Smooth muscle cell (in vitro differentiated cells): ENCODE data around the gene GRAMD2A. TPM values are rescaled to one million over a fixed set of nuclear protein-coding genes. Genes with fewer than 3 reads are reported as not detected.

Source experiments
- DNase-seq: peaks from one replicate; lab custom pipeline; 2025; ENCODE audit not compliant: unreplicated experiment; lab: John Stamatoyannopoulos, UW
- H2AFZ ChIP-seq: fragments of 200-600 bp; sonication (generic); 2 replicates; pipeline ENCODE4 v1.6.0; 2016; ENCODE audit warnings: antibody characterized with exemption, low read depth, mild to moderate bottlenecking
- H3F3A ChIP-seq: fragments of 200-600 bp; sonication (generic); 2 replicates; pipeline ENCODE4 v1.6.0; 2017; ENCODE audit warnings: antibody characterized with exemption, low read depth
- H3K27ac ChIP-seq: fragments of 200-600 bp; sonication (generic); 2 replicates; pipeline ENCODE4 v1.5.1; 2016; ENCODE audit warnings: low read depth, mild to moderate bottlenecking
- H3K27me3 ChIP-seq: fragments of 200-600 bp; sonication (generic); 2 replicates; pipeline ENCODE4 v1.6.1; 2016; ENCODE audit warnings: low read depth, mild to moderate bottlenecking
- H3K36me3 ChIP-seq: fragments of 200-600 bp; sonication (generic); 2 replicates; pipeline ENCODE4 v1.5.1; 2016; ENCODE audit warnings: low read depth
- H3K4me1 ChIP-seq: fragments of 200-600 bp; sonication (generic); 2 replicates; pipeline ENCODE4 v1.5.1; 2016; ENCODE audit warnings: low read depth
- H3K4me2 ChIP-seq: fragments of 200-600 bp; sonication (generic); 2 replicates; pipeline ENCODE4 v1.6.0; 2016; ENCODE audit warnings: mild to moderate bottlenecking
- H3K4me3 ChIP-seq: fragments of 200-600 bp; sonication (generic); 2 replicates; pipeline ENCODE4 v1.5.1; 2016; ENCODE audit warnings: mild to moderate bottlenecking
- H3K79me2 ChIP-seq: fragments of 200-600 bp; sonication (generic); 2 replicates; pipeline ENCODE4 v1.6.0; 2016; ENCODE audit warnings: low read depth, mild to moderate bottlenecking
- H3K9ac ChIP-seq: fragments of 200-600 bp; sonication (generic); 2 replicates; pipeline ENCODE4 v1.6.0; 2016; ENCODE audit warnings: low read depth
- H3K9me3 ChIP-seq: fragments of 200-600 bp; sonication (generic); replicated peaks from 2 replicates; pipeline ENCODE4 v1.5.1; 2016; ENCODE audit warnings: low read depth
- H4K20me1 ChIP-seq: fragments of 200-600 bp; sonication (generic); 2 replicates; pipeline ENCODE4 v1.6.0; 2016; ENCODE audit warnings: low read depth
- WGBS: methylation state at CpG from one replicate; pipeline ENCODE4 v1.1.7; 2016; ENCODE audit warnings: low lambda C conversion rate; 5-methylcytosine and 5-hydroxymethylcytosine counted together
- polyA plus RNA-seq: library from polyadenylated mRNA; unstranded; fragments of >200 nt; fragmentation: Nextera tagmentation; extraction: Ambion mirVana; gene quantifications from 2 replicates; pipeline ENCODE4 v1.2.1, GENCODE V29; 2016
- total RNA-seq: library from RNA; depleted of rRNA; stranded (reverse); fragments of >200 nt; gene quantifications from 2 replicates; pipeline ENCODE4 v1.2.3, GENCODE V29; 2014
- TF ChIP-seq, protein P1 (sequence below): fragments of 200-600 bp; sonication (generic); IDR thresholded peaks from 2 replicates; pipeline ENCODE4 v1.5.1; 2017; ENCODE audit warnings: borderline replicate concordance, mild to moderate bottlenecking, antibody characterized with exemption; ENCODE audit not compliant: insufficient read depth, poor library complexity, severe bottlenecking

Gene GRAMD2A
- total and polyA plus RNA-seq, 2 experiments from 2014 or later: 0.54 to 2.1 TPM

DNA sequence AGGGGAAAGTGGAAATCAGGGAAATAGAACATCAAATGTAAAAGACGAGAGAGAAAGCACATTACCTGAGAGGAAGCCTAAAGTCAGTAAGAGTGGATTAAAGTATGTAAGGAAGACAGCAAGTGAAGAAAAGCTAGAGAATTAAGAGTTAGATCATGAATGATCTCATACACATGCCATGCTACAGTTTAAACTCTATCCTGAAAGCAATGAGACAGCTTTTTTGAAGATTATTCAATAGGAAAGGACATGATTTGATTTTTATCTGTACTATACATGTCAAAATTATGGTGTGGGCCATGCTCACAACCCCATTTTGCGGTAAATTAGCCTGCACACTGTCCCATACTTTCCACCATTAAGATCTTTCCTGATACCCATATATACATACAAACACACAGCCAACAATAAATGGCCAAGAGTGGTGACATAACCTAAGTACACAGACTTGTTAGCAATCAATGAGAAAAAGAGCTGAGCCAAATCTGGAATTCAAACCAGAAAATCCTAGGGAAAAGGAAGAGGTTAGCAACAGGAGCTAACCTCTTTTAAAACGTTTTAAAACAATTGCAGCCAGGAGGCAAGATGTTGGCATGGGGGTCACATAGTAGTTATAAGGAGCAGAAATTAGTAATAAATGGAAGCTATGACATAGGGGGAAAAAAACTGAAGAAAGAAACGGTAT is 84.1 kb downstream of the GRAMD2A start:
- Histone ChIP-seq H3K4me1 (peaks cover 10% of the 10 kb centered on the region), H3K27ac (no peak overlapping the region), H3K79me2 (peaks cover 80% of the 10 kb centered on the region), H3K36me3 (no peaks in the 10 kb centered on the region), H3K27me3 (no peaks in the 10 kb centered on the region), H3F3A (peaks cover 6% of the 10 kb centered on the region), H3K9me3 (no peaks in the 10 kb centered on the region), H3K4me3 (no peak overlapping the region), H3K4me2 (no peak overlapping the region), H4K20me1 (peaks cover 79% of the 10 kb centered on the region), H3K9ac (no peak overlapping the region), H2AFZ (no peak overlapping the region)
- no peak for DNase-seq
- TF ChIP-seq, protein P1, sequence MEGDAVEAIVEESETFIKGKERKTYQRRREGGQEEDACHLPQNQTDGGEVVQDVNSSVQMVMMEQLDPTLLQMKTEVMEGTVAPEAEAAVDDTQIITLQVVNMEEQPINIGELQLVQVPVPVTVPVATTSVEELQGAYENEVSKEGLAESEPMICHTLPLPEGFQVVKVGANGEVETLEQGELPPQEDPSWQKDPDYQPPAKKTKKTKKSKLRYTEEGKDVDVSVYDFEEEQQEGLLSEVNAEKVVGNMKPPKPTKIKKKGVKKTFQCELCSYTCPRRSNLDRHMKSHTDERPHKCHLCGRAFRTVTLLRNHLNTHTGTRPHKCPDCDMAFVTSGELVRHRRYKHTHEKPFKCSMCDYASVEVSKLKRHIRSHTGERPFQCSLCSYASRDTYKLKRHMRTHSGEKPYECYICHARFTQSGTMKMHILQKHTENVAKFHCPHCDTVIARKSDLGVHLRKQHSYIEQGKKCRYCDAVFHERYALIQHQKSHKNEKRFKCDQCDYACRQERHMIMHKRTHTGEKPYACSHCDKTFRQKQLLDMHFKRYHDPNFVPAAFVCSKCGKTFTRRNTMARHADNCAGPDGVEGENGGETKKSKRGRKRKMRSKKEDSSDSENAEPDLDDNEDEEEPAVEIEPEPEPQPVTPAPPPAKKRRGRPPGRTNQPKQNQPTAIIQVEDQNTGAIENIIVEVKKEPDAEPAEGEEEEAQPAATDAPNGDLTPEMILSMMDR: no peak
- WGBS: 85% methylated on average over 4 of the region's 4 CpGs

DNA sequence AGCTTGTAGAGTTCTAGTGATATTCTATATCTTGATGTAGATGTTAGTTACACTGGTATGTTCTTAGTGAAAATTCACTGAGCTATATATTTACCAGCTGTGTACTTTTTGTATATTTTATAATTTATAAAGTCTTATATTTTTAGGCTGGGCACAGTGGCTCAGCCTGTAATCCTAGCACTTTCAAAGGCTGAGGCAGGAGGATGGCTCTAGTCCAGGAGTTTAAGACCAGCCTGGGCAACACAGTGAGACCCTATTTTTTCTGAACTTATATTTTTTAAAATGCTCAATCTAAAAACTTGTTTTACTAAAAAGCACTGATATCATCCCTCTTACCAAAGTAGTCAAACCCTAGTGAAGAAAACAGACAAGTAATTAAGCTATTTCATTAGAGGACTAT is 84.8 kb downstream of the GRAMD2A start:
- Histone ChIP-seq H3K79me2 (peaks cover 87% of the 10 kb centered on the region), H3K36me3 (no peaks in the 10 kb centered on the region), H3K4me1 (peaks cover 13% of the 10 kb centered on the region), H3K9ac (no peak overlapping the region), H3K4me3 (no peak overlapping the region), H2AFZ (no peak overlapping the region), H3K27me3 (no peaks in the 10 kb centered on the region), H3K4me2 (no peak overlapping the region), H3K9me3 (no peaks in the 10 kb centered on the region), H3F3A (peaks cover 6% of the 10 kb centered on the region), H4K20me1 (peaks cover 86% of the 10 kb centered on the region), H3K27ac (no peak overlapping the region)
- DNase-seq: no peak
- TF ChIP-seq, protein P1: no peak

DNA sequence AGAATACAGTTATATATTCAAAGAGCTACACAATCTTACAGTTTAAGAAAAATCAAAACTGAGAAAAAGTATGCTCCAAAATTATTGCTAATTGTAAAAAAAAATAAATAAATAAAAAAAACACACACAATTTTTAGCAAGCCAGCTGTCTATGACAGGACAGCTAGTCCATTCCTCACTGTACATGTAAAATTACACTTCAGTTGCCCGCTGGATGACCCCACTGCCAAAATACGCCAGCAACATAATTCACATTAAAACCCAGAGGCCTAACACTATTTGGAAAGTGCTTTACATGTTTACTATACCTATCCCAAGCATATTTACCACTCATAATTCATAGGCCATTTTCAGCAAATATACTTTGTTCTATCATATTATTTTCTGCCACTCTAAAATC is 85.5 kb downstream of the GRAMD2A start:
- Histone ChIP-seq H3K4me2 (no peak overlapping the region), H3K27ac (no peak overlapping the region), H3K9ac (no peak overlapping the region), H4K20me1 (peaks cover 93% of the 10 kb centered on the region), H3F3A (peaks cover 5% of the 10 kb centered on the region), H3K27me3 (no peaks in the 10 kb centered on the region), H2AFZ (no peak overlapping the region), H3K4me3 (no peak overlapping the region), H3K9me3 (no peaks in the 10 kb centered on the region), H3K4me1 (peaks cover 13% of the 10 kb centered on the region), H3K36me3 (no peaks in the 10 kb centered on the region), H3K79me2 (peaks cover 94% of the 10 kb centered on the region)
- WGBS: 91% methylated on average over 2 of the region's 2 CpGs
- TF ChIP-seq, protein P1: no peak
- no peak for DNase-seq

DNA sequence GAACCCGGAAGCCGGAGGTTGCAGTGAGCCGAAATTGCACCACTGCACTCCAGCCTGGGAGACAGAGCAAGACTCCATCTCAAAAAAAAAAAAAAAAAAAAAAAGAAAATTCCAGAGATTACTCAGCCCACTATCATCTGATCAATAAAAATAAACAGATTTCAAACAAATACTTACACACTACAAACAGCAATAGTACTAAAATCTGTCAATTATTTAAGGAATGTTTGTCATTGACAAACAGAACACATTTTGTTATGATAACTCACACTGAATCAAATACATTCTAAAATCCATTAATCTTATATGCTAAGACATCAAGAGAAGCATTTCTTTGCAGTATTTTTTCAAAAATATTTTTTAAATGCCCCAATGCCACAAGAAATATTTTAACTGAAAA is 87.2 kb downstream of the GRAMD2A start:
- DNase-seq: no peak
- H3K27ac ChIP-seq: no peak overlapping the region
- no peak overlapping the region for H3K9ac ChIP-seq
- no peak overlapping the region for H3K4me2 ChIP-seq
- H3K79me2 ChIP-seq: peaks cover 95% of the 10 kb centered on the region
- no peak overlapping the region for H3K4me3 ChIP-seq
- peaks cover 4% of the 10 kb centered on the region for H3K4me1 ChIP-seq
- H3K36me3 ChIP-seq: no peaks in the 10 kb centered on the region
- no peak overlapping the region for H2AFZ ChIP-seq
- TF ChIP-seq, protein P1: no peak
- H3F3A ChIP-seq: no peaks in the 10 kb centered on the region
- peaks cover 100% of the 10 kb centered on the region for H4K20me1 ChIP-seq
- 100% methylated on average over 3 of the region's 3 CpGs for WGBS
- H3K9me3 ChIP-seq: no peaks in the 10 kb centered on the region
- no peaks in the 10 kb centered on the region for H3K27me3 ChIP-seq
